HepG2 (cell line): ENCODE data around the gene DNAJC4. TPM values are rescaled to one million over a fixed set of nuclear protein-coding genes. Genes with fewer than 3 reads are reported as not detected.
A peak's percentile ranks its signal among the peaks of the same experiment; 100 is the strongest.

Experiments used
- BRCA1 ChIP-seq: sonication (generic); formaldehyde crosslinking; IDR thresholded peaks from 2 replicates; pipeline ENCODE4 v1.4.0; 2020; ENCODE audit warnings: missing genetic modification reagents
- ETV6 ChIP-seq: sonication (generic); formaldehyde crosslinking; conservative IDR thresholded peaks from 2 replicates; pipeline ENCODE4 v1.4.0; 2020; ENCODE audit warnings: missing genetic modification reagents
- GATAD2A ChIP-seq: IDR thresholded peaks from 2 replicates; pipeline ENCODE4 v1.6.1; 2016
- HNRNPK ChIP-seq: fragments of 200-400 bp; formaldehyde crosslinking; IDR thresholded peaks from 2 replicates; pipeline ENCODE4 v1.6.1; 2018; ENCODE audit warnings: low read length, low read depth, moderate library complexity, mild to moderate bottlenecking; ENCODE audit not compliant: poor library complexity, severe bottlenecking
- IRF1 ChIP-seq: sonication (generic); formaldehyde crosslinking; IDR thresholded peaks from 2 replicates; pipeline ENCODE4 v1.4.0; 2020; ENCODE audit warnings: low read depth, mild to moderate bottlenecking, missing genetic modification reagents
- TFAP4 ChIP-seq: sonication (generic); IDR thresholded peaks from 2 replicates; pipeline ENCODE4 v1.6.1; 2016; ENCODE audit warnings: low read depth, borderline replicate concordance
- THAP8 ChIP-seq: sonication (generic); formaldehyde crosslinking; IDR thresholded peaks from 2 replicates; pipeline ENCODE4 v1.5.1; 2020; ENCODE audit warnings: missing genetic modification reagents, mild to moderate bottlenecking, borderline replicate concordance
- UBTF ChIP-seq: sonication (generic); formaldehyde crosslinking; IDR thresholded peaks from 2 replicates; pipeline ENCODE4 v1.4.0; 2020; ENCODE audit warnings: mild to moderate bottlenecking, missing genetic modification reagents
- ZBTB14 ChIP-seq: sonication (generic); formaldehyde crosslinking; IDR thresholded peaks from 2 replicates; pipeline ENCODE4 v1.4.0; 2020; ENCODE audit warnings: missing genetic modification reagents
- ZBTB42 ChIP-seq: sonication (generic); formaldehyde crosslinking; IDR thresholded peaks from 2 replicates; pipeline ENCODE4 v1.5.0; 2020; ENCODE audit warnings: mild to moderate bottlenecking, missing genetic modification reagents
- ZNF136 ChIP-seq: sonication (generic); formaldehyde crosslinking; IDR thresholded peaks from 2 replicates; pipeline ENCODE4 v1.8.1; 2022; ENCODE audit warnings: low read depth, mild to moderate bottlenecking, moderate library complexity, missing genetic modification reagents
- ZNF251 ChIP-seq: sonication (generic); formaldehyde crosslinking; IDR thresholded peaks from 2 replicates; pipeline ENCODE4 v1.9.0; 2021; ENCODE audit warnings: mild to moderate bottlenecking, missing genetic modification reagents
- ZNF432 ChIP-seq: sonication (generic); formaldehyde crosslinking; IDR thresholded peaks from 2 replicates; pipeline ENCODE4 v1.5.0; 2020; ENCODE audit warnings: missing genetic modification reagents, mild to moderate bottlenecking, borderline replicate concordance
- ZNF550 ChIP-seq: sonication (generic); formaldehyde crosslinking; IDR thresholded peaks from 2 replicates; pipeline ENCODE4 v1.4.0; 2020; ENCODE audit warnings: mild to moderate bottlenecking, missing genetic modification reagents, borderline replicate concordance
- ZNF687 ChIP-seq: sonication (generic); formaldehyde crosslinking; IDR thresholded peaks from 2 replicates; pipeline ENCODE4 v1.5.1; 2020; ENCODE audit warnings: mild to moderate bottlenecking, missing genetic modification reagents, moderate library complexity
- ZSCAN9 ChIP-seq: IDR thresholded peaks from 2 replicates; pipeline ENCODE4 v1.6.1; 2016; ENCODE audit warnings: borderline replicate concordance
- polyA plus RNA-seq, 8 experiments: library from polyadenylated mRNA; depleted of rRNA in 3 of 8; stranded (reverse) in 7 of 8; unstranded in 1 of 8; fragments of >200 nt; fragmentation: Illumina TruSeq in 4 of 8; extraction: Trizol in 4 of 8; gene quantifications; 2 replicates each; pipeline versions ENCODE4 v1.2.1 to v1.2.3, GENCODE V29; 2011 to 2016; ENCODE audit warnings: low read depth in 4 of 8, missing spikeins in 1 of 8, mixed read lengths in 1 of 8; ENCODE audit not compliant: insufficient read depth in 1 of 8
- total RNA-seq, 5 experiments: library from RNA; depleted of rRNA; stranded (reverse); fragments of >200 nt; fragmentation: Illumina TruSeq; extraction: Trizol; gene quantifications; 2 replicates each; pipeline ENCODE4 v1.2.3, GENCODE V29; 2016; ENCODE audit warnings: low read depth in 1 of 5

DNAJC4 gene
- total and polyA plus RNA-seq, 2 of the 13 experiments (the other 11 are each of a cell fraction or from before 2014, with no cell fraction given) = 10.3 to 60.8 TPM

- TF ChIP-seq ZNF687 (CRISPR knock-in tag) (peak; percentile 92), ETV6 (CRISPR knock-in tag) (0 out of 2 replicates have a peak, but pooled peaks have one; percentile 19), BRCA1 (CRISPR knock-in tag) (no peak), THAP8 (CRISPR knock-in tag) (peak; percentile 62; the same call in 1 of the 2 replicates), TFAP4 (no peak; the same call in 1 of the 2 replicates), ZNF550 (0 out of 2 replicates have a peak, but pooled peaks have one; percentile 13), ZNF251 (CRISPR knock-in tag) (no peak), UBTF (CRISPR knock-in tag) (peak; percentile 72; the same call in 1 of the 2 replicates), GATAD2A (CRISPR knock-in tag) (peak; percentile 17; the same call in 1 of the 2 replicates), ZSCAN9 (CRISPR knock-in tag) (no peak), IRF1 (CRISPR knock-in tag) (no peak), ZBTB42 (peak; percentile 84; the same call in 1 of the 2 replicates), HNRNPK (peak; percentile 24), ZNF432 (0 out of 2 replicates have a peak, but pooled peaks have one; percentile 19), ZBTB14 (CRISPR knock-in tag) (no peak), ZNF136 (0 out of 2 replicates have a peak, but pooled peaks have one; percentile 20)
Measured at GRCh38 chr11:64246871-64247728, 16.8 kb downstream of the DNAJC4 start, which contains the start of gene PPP1R14B (continued).
